ENCODE measurements around the gene CYP26B1. TPM values are rescaled to one million over a fixed set of nuclear protein-coding genes. Genes with fewer than 3 reads are reported as not detected.

CYP26B1 gene
- total RNA-seq, 1 experiment from 2014 or later = 2.7 TPM

DNA sequence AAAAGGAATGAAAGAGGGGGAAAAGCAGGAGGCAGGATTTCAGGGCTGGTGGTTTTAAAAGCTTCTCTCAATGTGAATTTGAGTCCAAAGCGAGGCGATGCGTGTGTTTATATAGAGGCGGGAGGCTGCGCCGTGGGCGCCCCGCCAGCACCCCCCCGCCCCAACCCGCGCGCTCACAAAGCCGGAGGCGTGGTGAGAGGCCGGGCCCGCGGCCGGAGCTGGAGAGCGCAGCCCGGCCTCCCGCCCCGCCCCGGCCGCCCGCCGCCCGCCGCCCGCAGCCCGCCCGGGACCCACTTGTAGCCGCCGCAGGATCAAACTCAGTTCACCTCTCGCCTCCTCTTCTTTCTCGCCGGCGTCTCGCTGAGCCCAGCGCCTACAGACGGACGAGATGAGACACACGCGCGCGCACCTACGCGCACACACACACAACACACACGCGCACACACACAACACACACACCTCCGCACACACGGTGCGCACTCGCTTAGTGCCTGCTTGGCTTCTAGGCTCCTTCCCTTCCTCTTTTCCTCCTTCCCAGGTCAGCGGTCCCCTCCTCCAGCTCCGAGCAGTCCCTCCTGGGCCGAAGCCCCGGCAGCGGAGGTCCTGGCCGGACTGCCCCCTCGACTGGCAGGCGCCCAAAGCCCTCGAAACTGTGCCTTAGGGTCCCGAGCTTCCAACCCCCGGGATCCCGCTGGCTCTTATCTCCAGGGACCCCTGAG is 1.3 kb upstream of the CYP26B1 start:
- CTCF ChIA-PET = interaction anchor here (0.6 to 2.3 kb wide), 3 partner anchors 8 to 225 kb away, joined by 3 to 5 read pairs (median 3); no protein-coding TSS in a partner anchor
- POLR2A ChIA-PET (ENCODE audit: low non-redundant PET) = interaction anchor here (0.7 kb wide), 1 partner anchor 211 kb away, joined by 7 read pairs; no protein-coding TSS in a partner anchor
- no TSS peak for BruUV-seq (replicated peaks)
- peaks cover 30% of the 10 kb centered on the region for H3K4me1 ChIP-seq (ENCODE audit: insufficient read depth, low read length, poor library complexity, severe bottlenecking)
- peak overlapping the region; percentile 60 for H3K4me3 ChIP-seq (ENCODE audit: low read depth, low read length, poor library complexity, severe bottlenecking)
- peaks cover 39% of the 10 kb centered on the region for H3K27me3 ChIP-seq (replicated peaks; ENCODE audit: insufficient read depth, low read depth, low read length, poor library complexity)
- no peaks in the 10 kb centered on the region for H3K36me3 ChIP-seq (ENCODE audit: insufficient read depth, low read length, poor library complexity, severe bottlenecking)
- H3K9me3 ChIP-seq (ENCODE audit: low read depth, low read length, poor library complexity, severe bottlenecking) = no peaks in the 10 kb centered on the region
- H3K27ac ChIP-seq (ENCODE audit: low read depth, low read length, poor library complexity, severe bottlenecking) = no peak overlapping the region
- intact Hi-C loops (cut with micrococcal nuclease; ENCODE audit: unreplicated experiment) = loop anchor here (5.0 to 10.0 kb wide), 3 partner anchors 347 to 534 kb away; no protein-coding TSS in a partner anchor
- TF ChIP-seq CTCF (conservative IDR thresholded peaks at IDR 0.05; ENCODE audit: low read depth, low read length) = no peak
- no peak for TF ChIP-seq EZH2 (IDR thresholded peaks at IDR 0.05; ENCODE audit: borderline replicate concordance, low read depth, low read length, poor library complexity, severe bottlenecking)
- peak; percentile 49 for DNase-seq (ENCODE audit: low spot score)

- Histone ChIP-seq H3K4me3 (ENCODE audit: low read depth, low read length, poor library complexity, severe bottlenecking) (peak overlapping the region; percentile 60), H3K36me3 (ENCODE audit: insufficient read depth, low read length, poor library complexity, severe bottlenecking) (no peaks in the 10 kb centered on the region), H3K27ac (ENCODE audit: low read depth, low read length, poor library complexity, severe bottlenecking) (no peak overlapping the region), H3K27me3 (replicated peaks; ENCODE audit: insufficient read depth, low read depth, low read length, poor library complexity) (peaks cover 39% of the 10 kb centered on the region), H3K9me3 (ENCODE audit: low read depth, low read length, poor library complexity, severe bottlenecking) (no peaks in the 10 kb centered on the region), H3K4me1 (ENCODE audit: insufficient read depth, low read length, poor library complexity, severe bottlenecking) (peaks cover 30% of the 10 kb centered on the region)
- CTCF ChIA-PET = interaction anchor here (0.7 to 2.3 kb wide), 2 partner anchors 191 to 224 kb away, joined by 4 to 5 read pairs; no protein-coding TSS in a partner anchor
- POLR2A ChIA-PET (ENCODE audit: low non-redundant PET) = no interaction called here
- no peak for DNase-seq (ENCODE audit: low spot score)
- intact Hi-C loops (cut with micrococcal nuclease; ENCODE audit: unreplicated experiment) = loop anchor here (5.0 to 10.0 kb wide), 3 partner anchors 346 to 533 kb away; no protein-coding TSS in a partner anchor
- BruUV-seq (replicated peaks) = no TSS peak
- TF ChIP-seq CTCF (conservative IDR thresholded peaks at IDR 0.05; ENCODE audit: low read depth, low read length) (no peak), EZH2 (IDR thresholded peaks at IDR 0.05; ENCODE audit: borderline replicate concordance, low read depth, low read length, poor library complexity, severe bottlenecking) (no peak)
Observed at GRCh38 chr2:72148003-72148836, 558 bp upstream of the CYP26B1 start.

DNA sequence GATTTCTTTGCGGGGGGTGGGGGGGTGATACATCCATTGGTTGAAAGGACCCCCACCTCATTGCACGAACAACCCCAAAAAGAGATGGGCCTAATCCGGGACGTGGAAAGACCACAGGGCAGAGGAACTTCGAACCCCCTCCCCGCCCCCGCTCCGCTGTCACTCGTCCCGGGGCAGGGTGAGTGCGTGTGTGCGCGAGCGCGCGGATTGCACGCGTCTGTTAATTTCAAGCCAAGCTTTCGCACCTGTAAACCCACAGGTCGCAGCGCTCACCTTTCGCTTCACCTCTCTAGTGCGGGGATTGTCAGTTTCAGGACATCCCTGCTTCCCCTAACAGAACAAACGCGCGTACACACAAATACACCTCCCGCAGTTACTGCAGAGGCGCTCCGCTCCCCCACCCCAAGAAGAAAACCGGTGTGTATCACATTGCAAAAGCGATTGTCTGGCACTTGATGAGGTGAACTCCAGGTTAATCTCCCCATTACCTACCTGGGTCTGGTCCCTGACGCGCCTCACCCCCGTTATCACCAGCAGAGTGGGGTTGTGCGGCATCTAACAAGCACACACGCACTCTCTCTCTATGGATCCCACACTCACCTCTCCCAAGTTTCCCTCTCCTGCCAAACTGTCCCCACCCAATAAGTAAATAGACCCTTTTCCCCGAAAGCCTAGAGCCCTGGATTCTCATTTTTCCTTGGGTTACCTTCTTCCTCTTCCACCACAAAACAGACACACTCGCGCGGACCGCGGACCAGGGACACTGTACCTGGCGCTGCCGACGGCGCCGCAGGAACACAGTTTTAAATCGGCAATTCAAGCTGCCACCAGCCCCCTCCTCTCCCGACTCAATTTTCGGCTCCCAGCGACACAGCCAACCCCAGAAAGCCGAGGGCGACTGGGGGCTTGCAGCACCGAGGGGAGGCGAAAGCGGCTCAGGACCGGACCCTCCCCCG is 1.0 kb downstream of the CYP26B1 start:
- CTCF ChIA-PET = no interaction called here
- H3K4me3 ChIP-seq (ENCODE audit: low read depth, low read length, poor library complexity, severe bottlenecking) = peak overlapping the region; percentile 60
- intact Hi-C loops (cut with micrococcal nuclease; ENCODE audit: unreplicated experiment) = loop anchor here (5.0 to 10.0 kb wide), 3 partner anchors 344 to 532 kb away; no protein-coding TSS in a partner anchor
- H3K9me3 ChIP-seq (ENCODE audit: low read depth, low read length, poor library complexity, severe bottlenecking) = no peaks in the 10 kb centered on the region
- peaks cover 30% of the 10 kb centered on the region for H3K4me1 ChIP-seq (ENCODE audit: insufficient read depth, low read length, poor library complexity, severe bottlenecking)
- BruUV-seq (replicated peaks) = no TSS peak
- H3K27me3 ChIP-seq (replicated peaks; ENCODE audit: insufficient read depth, low read depth, low read length, poor library complexity) = peaks cover 39% of the 10 kb centered on the region
- no peak for DNase-seq (ENCODE audit: low spot score)
- H3K27ac ChIP-seq (ENCODE audit: low read depth, low read length, poor library complexity, severe bottlenecking) = no peak overlapping the region
- TF ChIP-seq CTCF (conservative IDR thresholded peaks at IDR 0.05; ENCODE audit: low read depth, low read length) = no peak
- TF ChIP-seq EZH2 (IDR thresholded peaks at IDR 0.05; ENCODE audit: borderline replicate concordance, low read depth, low read length, poor library complexity, severe bottlenecking) = peak; percentile 66
- POLR2A ChIA-PET (ENCODE audit: low non-redundant PET) = no interaction called here
- H3K36me3 ChIP-seq (ENCODE audit: insufficient read depth, low read length, poor library complexity, severe bottlenecking) = no peaks in the 10 kb centered on the region
